Measurements from ENCODE around the gene GALNT8. TPM values are rescaled to one million over a fixed set of nuclear protein-coding genes. Genes with fewer than 3 reads are reported as not detected.
"Not testable (repeated sequence)": the region's sequence is repeated elsewhere in the genome, so short reads cannot be mapped to it uniquely, and the experiment has no call there.

GALNT8 gene
- total RNA-seq, 1 donor from 2014 or later = 0.20 TPM

GRCh38 chr12:4743046-4743445, 22.8 kb downstream of the GALNT8 start:
- no peak for DNase-seq (ENCODE audit: low read depth in 2 of 2)

GRCh38 chr12:4744709-4745108, 24.5 kb downstream of the GALNT8 start:
- no peak for DNase-seq (ENCODE audit: low read depth in 2 of 2)

- no peak for DNase-seq (ENCODE audit: low read depth in 2 of 2)
These were observed 25.0 kb downstream of the GALNT8 start for GRCh38 chr12:4745249-4745648.

- not testable (repeated sequence) for DNase-seq (ENCODE audit: low read depth in 2 of 2)
These were observed 31.5 kb downstream of the GALNT8 start for GRCh38 chr12:4751654-4752053.

- DNase-seq (ENCODE audit: low read depth in 2 of 2) = no peak
These were observed 42.6 kb downstream of the GALNT8 start for GRCh38 chr12:4762773-4763172.

GRCh38 chr12:4763549-4763948, 43.3 kb downstream of the GALNT8 start:
- DNase-seq (ENCODE audit: low read depth in 2 of 2) = no peak

GRCh38 chr12:4766445-4766844, 46.2 kb downstream of the GALNT8 start:
- no peak for DNase-seq (ENCODE audit: low read depth in 2 of 2)

GRCh38 chr12:4767186-4767585, 47.0 kb downstream of the GALNT8 start:
- DNase-seq (ENCODE audit: low read depth in 2 of 2) = no peak

- DNase-seq (ENCODE audit: low read depth in 2 of 2) = no peak
These were observed 48.1 kb downstream of the GALNT8 start for GRCh38 chr12:4768341-4768740.

GRCh38 chr12:4769073-4769472, 48.9 kb downstream of the GALNT8 start:
- DNase-seq (ENCODE audit: low read depth in 2 of 2) = no peak

- no peak for DNase-seq (ENCODE audit: low read depth in 2 of 2)
These were observed 51.2 kb downstream of the GALNT8 start for GRCh38 chr12:4771172-4771959.

GRCh38 chr12:4771960-4772566, 51.9 kb downstream of the GALNT8 start:
- no peak for DNase-seq (ENCODE audit: low read depth in 2 of 2)

GRCh38 chr12:4775936-4776335, 55.7 kb downstream of the GALNT8 start:
- no peak for DNase-seq (ENCODE audit: low read depth in 2 of 2)

- no peak for DNase-seq (ENCODE audit: low read depth in 2 of 2)
These were observed 59.5 kb downstream of the GALNT8 start for GRCh38 chr12:4779749-4780148.

GRCh38 chr12:4780641-4781611, 60.7 kb downstream of the GALNT8 start:
- no peak for DNase-seq (ENCODE audit: low read depth in 2 of 2)

- no peak for DNase-seq (ENCODE audit: low read depth in 2 of 2)
These were observed 64.3 kb downstream of the GALNT8 start for GRCh38 chr12:4784404-4785054.

GRCh38 chr12:4786795-4787194, 66.6 kb downstream of the GALNT8 start:
- peak in 1 of 2 donors; percentile 11 for DNase-seq (ENCODE audit: low read depth in 2 of 2)

GRCh38 chr12:4787965-4788364, 67.8 kb downstream of the GALNT8 start:
- DNase-seq (ENCODE audit: low read depth in 2 of 2) = no peak

GRCh38 chr12:4789776-4790175, 69.6 kb downstream of the GALNT8 start:
- no peak for DNase-seq (ENCODE audit: low read depth in 2 of 2)

- no peak for DNase-seq (ENCODE audit: low read depth in 2 of 2)
These were observed 71.3 kb downstream of the GALNT8 start for GRCh38 chr12:4791497-4791896.

GRCh38 chr12:4794491-4794890, 74.3 kb downstream of the GALNT8 start:
- no peak for DNase-seq (ENCODE audit: low read depth in 2 of 2)
